Measurements from ENCODE around the gene CDX1. TPM values are rescaled to one million over a fixed set of nuclear protein-coding genes. Genes with fewer than 3 reads are reported as not detected.

The CDX1 gene
- total RNA-seq, 1 experiment from 2014 or later: not detected

DNA sequence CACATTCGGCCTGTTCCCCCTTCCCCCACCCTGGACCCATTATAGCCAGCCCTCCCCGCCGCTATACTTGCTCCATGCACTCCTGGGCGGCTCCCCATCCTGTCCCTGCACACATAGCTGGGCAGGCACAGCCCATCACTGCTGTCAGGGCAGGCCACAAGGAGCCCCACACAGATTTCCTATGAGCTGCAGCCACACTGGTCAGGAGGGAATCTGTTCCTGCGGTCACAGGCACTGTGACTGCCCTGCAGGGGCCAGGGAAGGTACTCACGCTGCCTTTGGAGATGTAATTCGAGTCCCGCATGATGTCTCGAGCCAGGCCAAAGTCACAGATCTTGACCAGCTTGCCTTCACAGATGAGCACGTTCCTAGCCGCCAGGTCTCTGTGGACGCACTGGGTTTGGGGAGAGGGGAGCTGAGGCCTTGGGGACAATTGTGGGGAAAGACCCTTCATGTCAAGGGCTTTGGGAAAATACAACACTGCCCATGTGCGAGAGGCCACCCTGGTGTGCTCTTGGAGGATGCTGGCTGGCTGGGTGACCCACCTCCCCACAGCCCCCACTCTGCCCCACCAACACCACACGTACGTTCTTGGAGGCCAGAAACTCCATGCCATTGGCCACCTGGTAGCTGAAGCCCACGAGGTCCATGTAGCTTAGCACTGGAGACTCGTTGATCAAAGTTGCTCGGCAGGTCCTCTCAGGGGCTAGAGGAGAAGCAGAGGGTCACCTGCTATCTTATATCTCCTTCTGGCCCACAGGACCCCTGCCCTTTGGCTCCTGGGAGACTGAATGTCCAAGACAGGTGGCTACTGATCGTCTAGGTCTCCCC lies 45.7 kb upstream of the CDX1 start:
- no peak overlapping the region for H3K4me2 ChIP-seq (ENCODE audit: low read length)
- no peak overlapping the region for H3K9ac ChIP-seq (ENCODE audit: low read length)
- no TSS peak for BruUV-seq (replicated peaks)
- H4K20me1 ChIP-seq (ENCODE audit: low read length): no peaks in the 10 kb centered on the region
- no peaks in the 10 kb centered on the region for H3K27me3 ChIP-seq (ENCODE audit: low read length)
- no peaks in the 10 kb centered on the region for H3K9me2 ChIP-seq (replicated peaks; ENCODE audit: low read length)
- TF ChIP-seq EZH2 (IDR thresholded peaks at IDR 0.05; ENCODE audit: low read length, unreplicated experiment): no peak
- TF ChIP-seq EZH2phosphoT487 (IDR thresholded peaks at IDR 0.05; ENCODE audit: borderline replicate concordance, low read length): no peak
- TF ChIP-seq, protein P1, sequence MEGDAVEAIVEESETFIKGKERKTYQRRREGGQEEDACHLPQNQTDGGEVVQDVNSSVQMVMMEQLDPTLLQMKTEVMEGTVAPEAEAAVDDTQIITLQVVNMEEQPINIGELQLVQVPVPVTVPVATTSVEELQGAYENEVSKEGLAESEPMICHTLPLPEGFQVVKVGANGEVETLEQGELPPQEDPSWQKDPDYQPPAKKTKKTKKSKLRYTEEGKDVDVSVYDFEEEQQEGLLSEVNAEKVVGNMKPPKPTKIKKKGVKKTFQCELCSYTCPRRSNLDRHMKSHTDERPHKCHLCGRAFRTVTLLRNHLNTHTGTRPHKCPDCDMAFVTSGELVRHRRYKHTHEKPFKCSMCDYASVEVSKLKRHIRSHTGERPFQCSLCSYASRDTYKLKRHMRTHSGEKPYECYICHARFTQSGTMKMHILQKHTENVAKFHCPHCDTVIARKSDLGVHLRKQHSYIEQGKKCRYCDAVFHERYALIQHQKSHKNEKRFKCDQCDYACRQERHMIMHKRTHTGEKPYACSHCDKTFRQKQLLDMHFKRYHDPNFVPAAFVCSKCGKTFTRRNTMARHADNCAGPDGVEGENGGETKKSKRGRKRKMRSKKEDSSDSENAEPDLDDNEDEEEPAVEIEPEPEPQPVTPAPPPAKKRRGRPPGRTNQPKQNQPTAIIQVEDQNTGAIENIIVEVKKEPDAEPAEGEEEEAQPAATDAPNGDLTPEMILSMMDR (conservative IDR thresholded peaks at IDR 0.05; ENCODE audit: low read depth, low read length): no peak
- H3K4me1 ChIP-seq (ENCODE audit: insufficient read depth, low read length): no peaks in the 10 kb centered on the region
- H3K27ac ChIP-seq (ENCODE audit: low read length): no peak overlapping the region
- ChIA-PET CTCF (interaction anchor here (0.6 kb wide), 1 partner anchor 148 kb away, joined by 3 read pairs; no protein-coding TSS in a partner anchor), POLR2A (ENCODE audit: unreplicated experiment) (no interaction called here)
- no peak for DNase-seq
- no peaks in the 10 kb centered on the region for H3F3A ChIP-seq (ENCODE audit: low read length, unreplicated experiment)
- no peak for ATAC-seq
- H3K4me3 ChIP-seq (ENCODE audit: low read length): no peak overlapping the region
- no peak overlapping the region for H2AFZ ChIP-seq (ENCODE audit: low read length)
- no peaks in the 10 kb centered on the region for H3K9me3 ChIP-seq (ENCODE audit: low read length)
- no peaks in the 10 kb centered on the region for H3K79me2 ChIP-seq (ENCODE audit: low read length)
- intact Hi-C loops (cut with micrococcal nuclease): no loop called here
- H3K36me3 ChIP-seq (ENCODE audit: low read depth, low read length): no peaks in the 10 kb centered on the region

DNA sequence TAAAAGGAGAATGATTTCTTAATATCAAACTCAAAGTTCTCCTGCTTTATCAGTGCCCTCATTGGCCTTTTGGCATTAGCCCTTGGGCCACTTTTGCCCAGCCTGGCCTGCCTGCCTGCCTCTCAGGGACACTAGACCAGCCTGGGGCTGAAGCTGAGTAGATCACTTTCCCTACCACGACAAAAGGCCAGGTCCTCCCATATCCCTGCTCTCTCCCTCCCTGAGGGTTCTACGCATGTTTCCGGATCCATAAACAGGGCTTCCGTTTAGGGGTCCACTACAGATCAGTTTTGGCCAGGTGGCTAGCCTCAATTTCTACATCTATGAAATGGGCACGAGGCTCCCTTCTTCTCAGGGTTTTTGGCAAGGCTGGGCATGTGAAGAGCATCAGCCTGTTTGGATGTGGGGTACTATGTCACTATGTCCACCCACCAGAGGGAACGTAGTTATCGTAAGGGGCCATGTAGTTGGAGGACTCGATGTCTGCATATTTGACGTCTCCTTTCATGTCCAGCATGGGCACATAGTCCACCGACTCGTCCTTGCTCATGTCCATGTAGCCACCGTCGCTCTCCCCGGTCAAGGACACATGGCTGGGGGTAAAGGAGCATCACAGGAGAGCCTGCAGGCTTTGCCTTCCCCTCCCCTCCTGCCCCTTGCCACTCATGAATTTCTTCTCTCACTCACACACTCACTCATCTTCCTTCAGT lies 45.0 kb upstream of the CDX1 start:
- Histone ChIP-seq H3K36me3 (ENCODE audit: low read depth, low read length) (no peaks in the 10 kb centered on the region), H3K9me3 (ENCODE audit: low read length) (no peaks in the 10 kb centered on the region), H3K9ac (ENCODE audit: low read length) (no peak overlapping the region), H3K27me3 (ENCODE audit: low read length) (no peaks in the 10 kb centered on the region), H3K9me2 (replicated peaks; ENCODE audit: low read length) (no peaks in the 10 kb centered on the region), H3F3A (ENCODE audit: low read length, unreplicated experiment) (no peaks in the 10 kb centered on the region), H4K20me1 (ENCODE audit: low read length) (no peaks in the 10 kb centered on the region), H2AFZ (ENCODE audit: low read length) (no peak overlapping the region), H3K79me2 (ENCODE audit: low read length) (no peaks in the 10 kb centered on the region), H3K27ac (ENCODE audit: low read length) (no peak overlapping the region), H3K4me2 (ENCODE audit: low read length) (no peak overlapping the region), H3K4me3 (ENCODE audit: low read length) (no peak overlapping the region), H3K4me1 (ENCODE audit: insufficient read depth, low read length) (no peaks in the 10 kb centered on the region)
- intact Hi-C loops (cut with micrococcal nuclease): no loop called here
- ChIA-PET POLR2A (ENCODE audit: unreplicated experiment) (no interaction called here), CTCF (interaction anchor here (0.5 kb wide), 1 partner anchor 987 kb away, joined by 3 read pairs; no protein-coding TSS in a partner anchor)
- ATAC-seq (no peak), DNase-seq (no peak)
- no TSS peak for BruUV-seq (replicated peaks)
- TF ChIP-seq EZH2 (IDR thresholded peaks at IDR 0.05; ENCODE audit: low read length, unreplicated experiment): no peak
- TF ChIP-seq EZH2phosphoT487 (IDR thresholded peaks at IDR 0.05; ENCODE audit: borderline replicate concordance, low read length): no peak
- TF ChIP-seq, protein P1 (conservative IDR thresholded peaks at IDR 0.05; ENCODE audit: low read depth, low read length): no peak
